ENCODE data around the gene BTBD9. TPM values are rescaled to one million over a fixed set of nuclear protein-coding genes. Genes with fewer than 3 reads are reported as not detected.
A peak's percentile ranks its signal among the peaks of the same experiment; 100 is the strongest.

Gene BTBD9
- total and polyA plus RNA-seq, 7 experiments from 2014 or later: 12.7 to 58.8 (median 37.8) TPM

DNA sequence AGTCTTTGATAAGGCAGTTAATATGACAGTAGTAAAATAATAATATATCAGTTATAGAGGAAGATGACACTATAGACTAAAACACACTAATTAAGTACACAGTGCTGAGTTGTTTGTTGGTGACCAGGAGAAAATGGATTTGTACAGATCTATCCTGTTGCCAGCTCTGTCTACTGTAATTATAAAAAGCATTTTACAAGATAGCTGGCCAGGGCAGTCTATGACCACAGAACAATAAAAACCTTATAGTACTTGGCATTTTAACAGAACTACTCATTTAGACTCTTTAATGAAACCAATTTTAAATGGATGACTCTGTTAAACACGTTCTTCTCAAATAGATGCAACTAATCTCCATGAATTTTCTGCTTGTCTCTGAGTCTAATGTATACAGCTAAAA lies 367.5 kb downstream of the BTBD9 start:
- Histone ChIP-seq H3K9me3 (ENCODE audit: control insufficient read depth in 2 of 3, low read length in 3 of 3) (no peaks in the 10 kb centered on the region), H3K27me3 (ENCODE audit: control insufficient read depth in 2 of 2, insufficient read depth in 2 of 2, low read length in 2 of 2) (no peaks in the 10 kb centered on the region), H3K27ac (ENCODE audit: low read depth, low read length) (no peak overlapping the region), H3K4me3 (ENCODE audit: low read length) (no peak overlapping the region), H3K4me1 (ENCODE audit: control insufficient read depth in 2 of 2, insufficient read depth in 2 of 2, low read length in 2 of 2) (no peaks in the 10 kb centered on the region), H3K36me3 (ENCODE audit: control insufficient read depth in 2 of 3, insufficient read depth in 3 of 3, low read length in 3 of 3) (no peaks in the 10 kb centered on the region)
- peak overlapping the region in 1 of 9 donors; percentile 36 for H3K27ac Mint-ChIP-seq
- H3K36me3 Mint-ChIP-seq: peaks cover 3 to 26% (median 11%) of the 10 kb centered on the region in 5 donors
- intact Hi-C loops (cut with micrococcal nuclease): no loop called here
- DNase-seq (no peak), ATAC-seq (no peak)
- H3K27me3 Mint-ChIP-seq: no peaks in the 10 kb centered on the region
- no peak overlapping the region for H3K4me3 Mint-ChIP-seq
- peaks cover 1 to 17% (median 9%) of the 10 kb centered on the region in 7 donors for H3K4me1 Mint-ChIP-seq
- CTCF ChIA-PET: no interaction called here
- POLR2A ChIA-PET: no interaction called here
- H3K9me3 Mint-ChIP-seq: no peaks in the 10 kb centered on the region

DNA sequence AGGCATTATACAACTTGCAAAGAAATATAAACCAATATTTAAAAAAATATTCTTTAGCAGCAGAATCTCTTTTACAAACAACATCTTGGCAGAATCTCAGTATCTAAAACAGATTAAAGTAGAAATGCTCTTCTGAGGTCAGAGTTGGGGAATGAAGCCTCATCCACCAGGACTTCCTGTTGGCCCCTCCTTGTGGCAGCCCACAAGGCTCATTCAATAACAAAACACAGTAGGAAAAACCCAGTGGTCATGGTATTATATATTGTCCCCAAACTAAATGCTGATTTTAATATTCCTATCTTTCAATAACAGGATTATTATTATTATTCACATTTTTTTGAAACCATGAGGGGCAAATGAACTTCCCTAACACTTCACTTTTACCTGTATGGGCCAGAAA lies 368.6 kb downstream of the BTBD9 start:
- no peaks in the 10 kb centered on the region for H3K4me1 ChIP-seq (ENCODE audit: control insufficient read depth in 2 of 2, insufficient read depth in 2 of 2, low read length in 2 of 2)

DNA sequence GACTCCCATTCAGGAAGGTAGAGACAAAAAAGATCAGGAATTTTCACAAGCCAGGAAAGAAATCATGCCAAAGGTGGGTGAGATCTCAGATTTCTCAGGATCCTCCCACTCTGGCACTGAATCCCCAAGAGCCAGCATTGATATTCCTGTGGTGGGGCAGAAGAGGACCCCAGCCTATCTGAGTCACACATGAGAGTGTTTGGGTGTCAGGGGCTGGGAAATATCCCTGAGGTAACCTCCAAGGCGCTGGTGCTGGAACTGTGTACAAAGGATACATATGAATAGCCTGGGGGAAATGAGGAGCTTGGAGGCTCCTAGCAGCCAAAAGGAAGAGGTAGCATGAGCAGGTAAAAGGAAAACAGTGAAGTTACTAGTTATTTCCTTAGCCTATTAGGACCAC lies 369.4 kb downstream of the BTBD9 start:
- intact Hi-C loops (cut with micrococcal nuclease): no loop called here

More for the DNA sequence above, 368.6 kb downstream of the BTBD9 start:
- H3K27ac Mint-ChIP-seq: no peak overlapping the region
- Histone ChIP-seq H3K4me3 (ENCODE audit: low read length) (no peak overlapping the region), H3K9me3 (ENCODE audit: control insufficient read depth in 2 of 3, low read length in 3 of 3) (no peaks in the 10 kb centered on the region), H3K36me3 (ENCODE audit: control insufficient read depth in 2 of 3, insufficient read depth in 3 of 3, low read length in 3 of 3) (no peaks in the 10 kb centered on the region), H3K27me3 (ENCODE audit: control insufficient read depth in 2 of 2, insufficient read depth in 2 of 2, low read length in 2 of 2) (no peaks in the 10 kb centered on the region), H3K27ac (ENCODE audit: low read depth, low read length) (no peak overlapping the region)
- peaks cover 2 to 17% (median 9%) of the 10 kb centered on the region in 7 donors for H3K4me1 Mint-ChIP-seq
- DNase-seq (no peak), ATAC-seq (no peak)
- no peaks in the 10 kb centered on the region for H3K9me3 Mint-ChIP-seq
- intact Hi-C loops (cut with micrococcal nuclease): no loop called here
- CTCF ChIA-PET: no interaction called here
- no peak overlapping the region for H3K4me3 Mint-ChIP-seq
- POLR2A ChIA-PET: no interaction called here
- no peaks in the 10 kb centered on the region for H3K27me3 Mint-ChIP-seq
- H3K36me3 Mint-ChIP-seq: peaks cover 0 to 26% (median 5%) of the 10 kb centered on the region in 5 donors

DNA sequence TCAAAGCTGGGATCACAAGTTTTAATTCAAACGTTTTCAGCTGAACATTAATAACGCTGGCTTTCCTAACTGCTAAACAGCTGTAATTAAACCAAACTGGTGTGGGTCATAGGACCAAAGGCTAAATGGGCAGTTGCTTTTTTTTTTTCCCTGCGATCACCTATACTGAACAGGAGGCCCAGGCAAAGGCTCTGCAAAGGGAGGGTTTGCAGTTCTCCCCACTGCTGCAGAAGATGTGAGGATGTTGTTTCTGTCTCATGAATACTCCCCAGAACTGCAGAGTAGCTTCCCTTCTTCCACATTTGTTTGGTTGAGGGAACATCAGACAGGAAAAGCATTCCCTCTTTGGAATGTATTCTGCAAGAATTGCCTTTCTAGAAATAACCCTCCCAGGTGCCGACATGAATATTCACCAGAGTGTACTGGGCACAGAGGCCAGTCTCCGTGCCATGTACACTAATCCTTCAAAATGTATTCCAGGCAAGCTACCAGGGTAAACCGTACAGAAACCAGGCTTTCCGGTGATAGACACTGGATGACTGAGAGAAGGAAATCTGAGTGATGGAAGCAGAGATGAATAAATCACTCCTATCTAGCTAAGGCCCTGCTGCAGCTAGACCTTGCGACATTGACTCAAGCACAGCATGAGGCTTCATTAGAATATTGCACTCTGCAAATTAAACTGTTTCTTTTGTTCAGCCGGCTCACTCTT lies 370.1 kb downstream of the BTBD9 start:
- no peaks in the 10 kb centered on the region for H3K9me3 ChIP-seq (ENCODE audit: control insufficient read depth in 2 of 3, low read length in 3 of 3)
- H3K27ac ChIP-seq (ENCODE audit: low read depth, low read length): no peak overlapping the region
- peaks cover 2 to 17% (median 9%) of the 10 kb centered on the region in 7 donors for H3K4me1 Mint-ChIP-seq
- no peak for ATAC-seq
- H3K4me3 ChIP-seq (ENCODE audit: low read length): no peak overlapping the region
- no peak overlapping the region for H3K27ac Mint-ChIP-seq
- H3K9me3 Mint-ChIP-seq: no peaks in the 10 kb centered on the region
- ChIA-PET POLR2A (no interaction called here), CTCF (no interaction called here)
- DNase-seq: no peak
- no peaks in the 10 kb centered on the region for H3K27me3 ChIP-seq (ENCODE audit: control insufficient read depth in 2 of 2, insufficient read depth in 2 of 2, low read length in 2 of 2)
- H3K36me3 Mint-ChIP-seq: peaks cover 0 to 32% (median 5%) of the 10 kb centered on the region in 5 donors
- H3K4me3 Mint-ChIP-seq: no peak overlapping the region
- peaks cover 0 to under 1% (median 0%) of the 10 kb centered on the region in 3 experiments for H3K36me3 ChIP-seq (ENCODE audit: control insufficient read depth in 2 of 3, insufficient read depth in 3 of 3, low read length in 3 of 3)
- intact Hi-C loops (cut with micrococcal nuclease): no loop called here
- no peaks in the 10 kb centered on the region for H3K27me3 Mint-ChIP-seq
- no peaks in the 10 kb centered on the region for H3K4me1 ChIP-seq (ENCODE audit: control insufficient read depth in 2 of 2, insufficient read depth in 2 of 2, low read length in 2 of 2)

More for the DNA sequence above, 369.4 kb downstream of the BTBD9 start:
- no peak overlapping the region for H3K27ac ChIP-seq (ENCODE audit: low read depth, low read length)
- peak overlapping the region in 1 of 9 donors; percentile 27 for H3K27ac Mint-ChIP-seq
- no peak overlapping the region for H3K4me3 ChIP-seq (ENCODE audit: low read length)
- peaks cover 0 to 26% (median 5%) of the 10 kb centered on the region in 5 donors for H3K36me3 Mint-ChIP-seq
- H3K4me1 ChIP-seq (ENCODE audit: control insufficient read depth in 2 of 2, insufficient read depth in 2 of 2, low read length in 2 of 2): no peaks in the 10 kb centered on the region
- peaks cover 2 to 17% (median 9%) of the 10 kb centered on the region in 7 donors for H3K4me1 Mint-ChIP-seq
- ChIA-PET CTCF (interaction anchor here (0.6 kb wide), 1 partner anchor 641 kb away, joined by 3 read pairs; no protein-coding TSS in a partner anchor), POLR2A (no interaction called here)
- no peak overlapping the region for H3K4me3 Mint-ChIP-seq
- H3K27me3 ChIP-seq (ENCODE audit: control insufficient read depth in 2 of 2, insufficient read depth in 2 of 2, low read length in 2 of 2): no peaks in the 10 kb centered on the region
- DNase-seq: no peak
- no peaks in the 10 kb centered on the region for H3K9me3 ChIP-seq (ENCODE audit: control insufficient read depth in 2 of 3, low read length in 3 of 3)
- no peaks in the 10 kb centered on the region for H3K27me3 Mint-ChIP-seq
- H3K9me3 Mint-ChIP-seq: no peaks in the 10 kb centered on the region
- ATAC-seq: no peak
- no peaks in the 10 kb centered on the region for H3K36me3 ChIP-seq (ENCODE audit: control insufficient read depth in 2 of 3, insufficient read depth in 3 of 3, low read length in 3 of 3)

DNA sequence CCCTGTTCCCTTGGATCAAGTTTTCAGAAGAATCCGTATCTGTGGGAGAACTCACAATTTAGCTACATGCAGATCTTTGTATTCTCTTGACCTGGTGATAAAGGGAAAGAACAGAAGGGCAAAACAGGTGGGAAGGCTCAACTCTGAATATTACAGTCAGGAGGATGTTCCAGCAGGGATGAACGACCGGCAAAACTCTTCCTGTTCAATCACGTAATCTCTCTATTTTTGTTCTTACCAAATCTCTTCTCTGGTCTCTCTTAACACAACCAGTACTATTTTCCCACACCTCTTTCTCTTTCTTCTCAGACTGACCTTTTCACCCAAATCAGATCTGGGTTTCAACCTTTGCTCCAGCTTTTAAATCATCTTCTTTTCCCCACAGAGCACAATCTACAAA lies 371.4 kb downstream of the BTBD9 start:
- Mint-ChIP-seq H3K27me3 (no peaks in the 10 kb centered on the region), H3K4me3 (no peak overlapping the region), H3K9me3 (no peaks in the 10 kb centered on the region), H3K4me1 (peaks cover 2 to 19% (median 6%) of the 10 kb centered on the region in 7 donors), H3K27ac (no peak overlapping the region), H3K36me3 (peaks cover 0 to 40% (median 12%) of the 10 kb centered on the region in 5 donors)
- peaks cover 0 to 7% (median 0%) of the 10 kb centered on the region in 3 experiments for H3K36me3 ChIP-seq (ENCODE audit: control insufficient read depth in 2 of 3, insufficient read depth in 3 of 3, low read length in 3 of 3)
- H3K9me3 ChIP-seq (ENCODE audit: control insufficient read depth in 2 of 3, low read length in 3 of 3): no peaks in the 10 kb centered on the region
- no peaks in the 10 kb centered on the region for H3K27me3 ChIP-seq (ENCODE audit: control insufficient read depth in 2 of 2, insufficient read depth in 2 of 2, low read length in 2 of 2)
- ChIA-PET POLR2A (no interaction called here), CTCF (no interaction called here)
- no peak for DNase-seq
- intact Hi-C loops (cut with micrococcal nuclease): no loop called here
- no peak for ATAC-seq
- H3K4me1 ChIP-seq (ENCODE audit: control insufficient read depth in 2 of 2, insufficient read depth in 2 of 2, low read length in 2 of 2): no peaks in the 10 kb centered on the region
- no peak overlapping the region for H3K4me3 ChIP-seq (ENCODE audit: low read length)
- H3K27ac ChIP-seq (ENCODE audit: low read depth, low read length): no peak overlapping the region

DNA sequence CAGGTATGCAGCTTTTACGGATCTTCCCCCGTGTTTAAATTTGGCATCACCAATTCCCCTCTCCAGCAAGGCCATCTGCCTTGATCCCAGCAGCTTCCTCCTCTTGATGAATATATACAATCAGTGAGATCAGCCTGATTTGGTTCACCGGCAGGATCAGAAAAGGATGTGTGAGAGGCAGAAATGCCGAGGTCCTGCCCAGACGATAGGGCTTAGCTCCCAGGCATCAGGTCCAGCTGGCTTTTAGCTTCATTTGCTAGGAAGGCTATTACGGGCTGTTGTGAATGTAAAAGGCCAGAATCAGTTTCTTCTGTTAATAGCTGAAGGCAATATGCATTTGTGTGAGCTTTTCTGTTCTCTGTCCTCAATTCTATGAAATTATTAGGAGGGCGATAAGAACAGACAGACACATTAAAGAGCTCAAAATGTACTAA lies 372.8 kb downstream of the BTBD9 start:
- peaks cover 0 to 7% (median 0%) of the 10 kb centered on the region in 3 experiments for H3K36me3 ChIP-seq (ENCODE audit: control insufficient read depth in 2 of 3, insufficient read depth in 3 of 3, low read length in 3 of 3)
- intact Hi-C loops (cut with micrococcal nuclease): no loop called here
- no peaks in the 10 kb centered on the region for H3K9me3 Mint-ChIP-seq
- no peak for ATAC-seq
- H3K4me1 ChIP-seq (ENCODE audit: control insufficient read depth in 2 of 2, insufficient read depth in 2 of 2, low read length in 2 of 2): no peaks in the 10 kb centered on the region
- POLR2A ChIA-PET: no interaction called here
- no peak overlapping the region for H3K4me3 ChIP-seq (ENCODE audit: low read length)
- H3K4me3 Mint-ChIP-seq: no peak overlapping the region
- H3K27ac Mint-ChIP-seq: no peak overlapping the region
- no peaks in the 10 kb centered on the region for H3K9me3 ChIP-seq (ENCODE audit: control insufficient read depth in 2 of 3, low read length in 3 of 3)
- H3K4me1 Mint-ChIP-seq: peaks cover 0 to 19% (median 6%) of the 10 kb centered on the region in 7 donors
- H3K27me3 Mint-ChIP-seq: no peaks in the 10 kb centered on the region
- CTCF ChIA-PET: no interaction called here
- DNase-seq: no peak
- H3K27ac ChIP-seq (ENCODE audit: low read depth, low read length): no peak overlapping the region
- no peaks in the 10 kb centered on the region for H3K27me3 ChIP-seq (ENCODE audit: control insufficient read depth in 2 of 2, insufficient read depth in 2 of 2, low read length in 2 of 2)
- peaks cover 0 to 51% (median 12%) of the 10 kb centered on the region in 5 donors for H3K36me3 Mint-ChIP-seq

DNA sequence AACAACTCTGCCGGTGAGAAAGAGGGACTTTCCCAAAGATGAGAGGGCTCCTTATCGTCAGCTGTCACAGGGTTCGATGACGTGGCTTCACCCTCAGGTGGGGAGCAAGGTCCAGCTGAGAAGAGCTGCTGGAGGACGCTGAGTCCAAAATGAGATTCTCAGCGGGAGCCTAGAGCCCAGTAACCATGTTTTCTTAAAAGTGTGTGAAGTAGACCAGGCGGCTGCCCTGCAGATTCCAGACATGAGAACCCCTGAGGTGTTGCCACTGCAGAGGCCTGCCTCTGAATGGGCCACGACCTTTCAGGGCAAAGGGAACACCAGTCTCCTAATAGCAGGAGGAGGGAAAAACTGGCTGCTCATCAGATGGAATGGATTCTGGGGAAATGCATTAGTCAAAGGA lies 375.1 kb downstream of the BTBD9 start:
- Histone ChIP-seq H3K27me3 (ENCODE audit: control insufficient read depth in 2 of 2, insufficient read depth in 2 of 2, low read length in 2 of 2) (no peaks in the 10 kb centered on the region), H3K36me3 (ENCODE audit: control insufficient read depth in 2 of 3, insufficient read depth in 3 of 3, low read length in 3 of 3) (peaks cover 0 to 7% (median 0%) of the 10 kb centered on the region in 3 experiments), H3K4me1 (ENCODE audit: control insufficient read depth in 2 of 2, insufficient read depth in 2 of 2, low read length in 2 of 2) (no peaks in the 10 kb centered on the region), H3K27ac (ENCODE audit: low read depth, low read length) (no peak overlapping the region), H3K4me3 (ENCODE audit: low read length) (no peak overlapping the region), H3K9me3 (ENCODE audit: control insufficient read depth in 2 of 3, low read length in 3 of 3) (no peaks in the 10 kb centered on the region)
- Mint-ChIP-seq H3K27me3 (no peaks in the 10 kb centered on the region), H3K4me3 (no peak overlapping the region), H3K9me3 (no peaks in the 10 kb centered on the region), H3K27ac (no peak overlapping the region), H3K4me1 (peaks cover 0 to 16% (median 4%) of the 10 kb centered on the region in 7 donors), H3K36me3 (peaks cover 0 to 55% (median 12%) of the 10 kb centered on the region in 5 donors)
- ATAC-seq (no peak), DNase-seq (no peak)
- ChIA-PET POLR2A (no interaction called here), CTCF (no interaction called here)
- intact Hi-C loops (cut with micrococcal nuclease): no loop called here

Measured in naive thymus-derived CD4-positive, alpha-beta T cell (primary cell).